ELF-1 (cell line): ENCODE measurements around the gene CYP2C9.
"Not testable (repeated sequence)": the region's sequence is repeated elsewhere in the genome, so short reads cannot be mapped to it uniquely, and the experiment has no call there.

ENCODE experiments used
- DNase-seq: peaks from one replicate; pipeline ENCODE4 v3.0.0-alpha.2; 2016; ENCODE audit warnings: low read depth, low spot score

The CYP2C9 gene

GRCh38 chr10:94938383-94938782 is at the start of gene CYP2C9:
TSS of gene CYP2C9 (plus strand) at chr10:94938658. CDS start at chr10:94938683, 25 bp downstream.
- DNase-seq: no peak

- DNase-seq: no peak
Observed at GRCh38 chr10:94889123-94889522, 49.3 kb upstream of the CYP2C9 start.

- DNase-seq: peak; percentile 9
Observed at GRCh38 chr10:94890264-94891022, 48.0 kb upstream of the CYP2C9 start.

- not testable (repeated sequence) for DNase-seq
Observed at GRCh38 chr10:94898414-94898813, 40.0 kb upstream of the CYP2C9 start.

GRCh38 chr10:94902080-94902479 is 36.4 kb upstream of the CYP2C9 start:
- no peak for DNase-seq

GRCh38 chr10:94902570-94902969 is 35.9 kb upstream of the CYP2C9 start:
- DNase-seq: no peak

GRCh38 chr10:94904506-94905148 is 33.8 kb upstream of the CYP2C9 start:
- not testable (repeated sequence) for DNase-seq

- DNase-seq: no peak
Observed at GRCh38 chr10:94916423-94916822, 22.0 kb upstream of the CYP2C9 start.

- no peak for DNase-seq
Observed at GRCh38 chr10:94936721-94937120, 1.7 kb upstream of the CYP2C9 start.

- peak; percentile 3 for DNase-seq
Observed at GRCh38 chr10:94943432-94944103, 5.1 kb downstream of the CYP2C9 start.

- not testable (repeated sequence) for DNase-seq
Observed at GRCh38 chr10:94946181-94946580, 7.7 kb downstream of the CYP2C9 start.

GRCh38 chr10:94963901-94964300 is 25.4 kb downstream of the CYP2C9 start:
- peak; percentile 70 for DNase-seq

GRCh38 chr10:94983555-94983954 is 45.1 kb downstream of the CYP2C9 start:
- peak; percentile 35 for DNase-seq

GRCh38 chr10:94989192-94989591 is 50.7 kb downstream of the CYP2C9 start:
- no peak for DNase-seq

GRCh38 chr10:94991243-94991888 is 52.9 kb downstream of the CYP2C9 start:
- DNase-seq: peak; percentile 4

- peak; percentile 87 for DNase-seq
Observed at GRCh38 chr10:94992811-94993210, 54.4 kb downstream of the CYP2C9 start.

GRCh38 chr10:94997741-94998174 is 59.3 kb downstream of the CYP2C9 start:
- peak; percentile 56 for DNase-seq

- DNase-seq: no peak
Observed at GRCh38 chr10:95026461-95026860, 88.0 kb downstream of the CYP2C9 start.

- no peak for DNase-seq
Observed at GRCh38 chr10:95031656-95032055, 93.2 kb downstream of the CYP2C9 start.

GRCh38 chr10:95034401-95034800 is 95.9 kb downstream of the CYP2C9 start:
- DNase-seq: no peak

- DNase-seq: no peak
Observed at GRCh38 chr10:95035332-95036295, 97.2 kb downstream of the CYP2C9 start.
